Stimulated activated CD8-positive, alpha-beta memory T cell treated with anti-CD3 and anti-CD28 coated beads, Interleukin-7, amount 100 ng/mL, for 48 hours (primary cell): Measurements from ENCODE around the gene FMC1.

Source experiments
- DNase-seq, 2 donors: peaks; one replicate each; pipeline ENCODE4 v3.0.0-alpha.2; 2020; ENCODE audit warnings: low read depth in 1 of 2; ENCODE audit errors: extremely low read depth in 1 of 2

The FMC1 gene

GRCh38 chr7:139370943-139371313 is 29.8 kb downstream of the FMC1 start:
- DNase-seq, result no peak

- no peak for DNase-seq
Observed at GRCh38 chr7:139374246-139374645, 33.1 kb downstream of the FMC1 start.

- DNase-seq, result no peak
Observed at GRCh38 chr7:139382439-139382838, 41.3 kb downstream of the FMC1 start.

- no peak for DNase-seq
Observed at GRCh38 chr7:139384611-139385010, 43.5 kb downstream of the FMC1 start.

GRCh38 chr7:139387594-139387993 is 46.5 kb downstream of the FMC1 start:
- no peak for DNase-seq

GRCh38 chr7:139389091-139389490 is 48.0 kb downstream of the FMC1 start:
- no peak for DNase-seq

GRCh38 chr7:139389774-139390173 is 48.6 kb downstream of the FMC1 start:
- DNase-seq, result no peak

GRCh38 chr7:139393621-139394211 is 52.6 kb downstream of the FMC1 start:
- DNase-seq, result no peak

GRCh38 chr7:139394540-139394939 is 53.4 kb downstream of the FMC1 start:
- no peak for DNase-seq
